ENCODE measurements around the gene GRIN2A.

DNA sequence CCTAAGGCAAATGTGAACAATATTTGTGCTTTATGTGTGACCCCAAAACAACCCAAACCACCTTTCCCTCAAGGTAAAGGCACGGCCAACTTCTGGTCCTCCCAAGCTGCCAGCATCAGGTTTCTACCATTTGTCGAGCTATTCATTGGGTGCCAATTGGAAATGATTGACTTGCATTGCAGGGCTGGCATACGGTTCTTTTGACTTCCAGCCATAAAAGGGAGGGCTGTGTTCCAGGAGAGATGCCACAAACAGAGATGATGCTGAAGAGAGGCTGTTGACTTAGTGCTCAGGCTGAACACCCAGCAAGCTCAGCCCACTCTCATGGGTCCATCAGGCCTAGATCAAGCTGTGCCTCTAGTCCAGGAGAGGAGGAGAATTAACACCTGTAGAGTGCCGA is 252.4 kb downstream of the GRIN2A start:
- TF ChIP-seq, protein P1, sequence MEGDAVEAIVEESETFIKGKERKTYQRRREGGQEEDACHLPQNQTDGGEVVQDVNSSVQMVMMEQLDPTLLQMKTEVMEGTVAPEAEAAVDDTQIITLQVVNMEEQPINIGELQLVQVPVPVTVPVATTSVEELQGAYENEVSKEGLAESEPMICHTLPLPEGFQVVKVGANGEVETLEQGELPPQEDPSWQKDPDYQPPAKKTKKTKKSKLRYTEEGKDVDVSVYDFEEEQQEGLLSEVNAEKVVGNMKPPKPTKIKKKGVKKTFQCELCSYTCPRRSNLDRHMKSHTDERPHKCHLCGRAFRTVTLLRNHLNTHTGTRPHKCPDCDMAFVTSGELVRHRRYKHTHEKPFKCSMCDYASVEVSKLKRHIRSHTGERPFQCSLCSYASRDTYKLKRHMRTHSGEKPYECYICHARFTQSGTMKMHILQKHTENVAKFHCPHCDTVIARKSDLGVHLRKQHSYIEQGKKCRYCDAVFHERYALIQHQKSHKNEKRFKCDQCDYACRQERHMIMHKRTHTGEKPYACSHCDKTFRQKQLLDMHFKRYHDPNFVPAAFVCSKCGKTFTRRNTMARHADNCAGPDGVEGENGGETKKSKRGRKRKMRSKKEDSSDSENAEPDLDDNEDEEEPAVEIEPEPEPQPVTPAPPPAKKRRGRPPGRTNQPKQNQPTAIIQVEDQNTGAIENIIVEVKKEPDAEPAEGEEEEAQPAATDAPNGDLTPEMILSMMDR (IDR thresholded peaks at IDR 0.05 in 8 of 11, conservative IDR thresholded peaks at IDR 0.05 in 3 of 11), result no peak
- no peak for TF ChIP-seq POLR2A (IDR thresholded peaks at IDR 0.05)
- TF ChIP-seq POLR2AphosphoS5 (IDR thresholded peaks at IDR 0.05), result no peak

Data from spleen (tissue), 7 donors.